GM19468 (cell line): Measurements from ENCODE around the gene TK2.
"Not testable (repeated sequence)": the region's sequence is repeated elsewhere in the genome, so short reads cannot be mapped to it uniquely, and the experiment has no call there.

ENCODE experiments used
- ATAC-seq: cut with Tn5 transposase; IDR thresholded peaks from one replicate; pipeline ENCODE4 v1.9.1; 2021; ENCODE audit warnings: mild to moderate bottlenecking, moderate library complexity, moderate number of reproducible peaks; ENCODE audit not compliant: unreplicated experiment; ENCODE audit errors: extremely low read depth

The TK2 gene

DNA sequence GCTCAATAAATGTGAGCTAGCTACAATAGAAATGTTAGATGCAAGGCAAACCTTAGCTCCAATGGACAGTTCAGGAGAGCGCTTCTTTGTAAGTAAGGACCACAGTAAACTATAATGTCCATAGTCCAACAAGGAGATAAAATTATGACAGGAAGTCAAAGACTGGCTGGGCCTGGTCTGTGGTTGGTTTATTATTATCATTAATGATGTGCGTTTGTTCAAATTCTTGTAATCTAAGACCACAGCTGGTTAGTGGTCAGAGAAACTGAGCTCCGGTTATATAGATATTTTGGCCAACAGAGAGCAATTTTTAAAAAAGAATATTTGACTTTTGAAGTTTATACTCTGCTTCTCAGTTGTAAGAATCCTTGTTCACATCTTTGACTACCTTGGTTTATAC, 24.6 kb upstream of the TK2 start:
- no peak for ATAC-seq

- ATAC-seq = no peak
These were observed 24.2 kb upstream of the TK2 start for GRCh38 chr16:66574081-66574480.

GRCh38 chr16:66572356-66572755, 22.4 kb upstream of the TK2 start:
- ATAC-seq = no peak

DNA sequence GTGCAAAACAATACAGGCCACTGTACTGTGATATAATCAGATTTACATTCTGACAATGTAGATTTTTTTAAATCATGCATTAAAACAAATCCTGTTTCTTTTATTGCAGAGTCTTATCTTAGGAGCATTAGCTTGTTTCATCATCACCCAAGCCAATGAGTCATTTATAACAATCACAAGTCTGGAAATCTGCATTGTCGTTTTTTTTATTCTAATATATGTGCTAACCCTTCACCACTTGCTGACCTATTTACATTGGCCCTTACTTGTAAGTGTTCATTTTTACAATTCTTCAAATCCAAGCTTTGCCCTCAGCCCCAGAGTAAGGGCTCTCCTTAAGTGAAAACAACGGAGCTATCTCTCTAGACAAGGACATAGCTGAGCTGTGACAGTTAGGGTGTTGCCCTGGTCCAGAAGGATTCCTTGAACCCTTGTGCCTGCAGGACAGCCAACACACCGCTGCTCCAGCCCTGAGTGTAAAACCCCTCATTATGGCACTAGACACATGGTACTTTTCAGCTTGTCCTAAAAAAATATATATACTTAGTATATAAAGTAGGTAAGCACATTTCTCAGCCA, 20.0 kb upstream of the TK2 start:
- no peak for ATAC-seq

DNA sequence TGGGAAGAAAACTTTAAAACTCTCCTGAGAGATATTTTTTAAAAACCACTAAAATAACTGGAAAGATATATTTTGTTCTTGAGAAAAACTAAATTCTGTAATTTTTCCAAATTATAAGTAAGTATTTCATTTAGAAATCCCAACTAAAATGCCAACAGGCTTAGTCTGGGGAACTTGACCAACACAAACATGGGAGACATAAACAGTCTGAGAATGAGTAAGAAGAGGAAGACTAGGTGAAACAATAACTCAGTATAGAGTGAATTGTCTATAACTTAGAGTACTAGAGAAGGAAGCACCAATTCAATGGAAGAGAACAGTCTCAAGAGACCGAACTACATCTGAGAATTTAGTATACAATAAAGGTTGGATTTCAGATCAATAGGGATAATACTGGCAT, 19.2 kb upstream of the TK2 start:
- no peak for ATAC-seq

- ATAC-seq = no peak
These were observed 18.4 kb upstream of the TK2 start for GRCh38 chr16:66568355-66568754.

DNA sequence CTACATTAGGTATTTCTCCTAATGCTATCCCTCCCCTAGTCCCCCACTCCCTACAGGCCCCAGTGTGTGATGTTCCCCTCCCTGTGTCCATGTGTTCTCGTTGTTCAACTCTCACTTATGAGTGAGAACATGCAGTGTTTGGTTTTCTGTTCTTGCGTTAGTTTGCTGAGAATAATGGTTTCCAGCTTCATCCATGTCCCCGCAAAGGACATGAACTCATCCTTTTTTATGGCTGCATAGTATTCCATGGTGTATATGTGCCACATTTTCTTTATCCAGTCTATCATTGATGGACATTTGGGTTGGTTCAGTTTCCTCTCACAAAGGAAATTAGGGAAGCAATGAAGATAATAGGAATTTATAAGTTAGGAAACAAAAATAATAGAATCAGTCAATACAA, 17.3 kb upstream of the TK2 start:
- not testable (repeated sequence) for ATAC-seq

DNA sequence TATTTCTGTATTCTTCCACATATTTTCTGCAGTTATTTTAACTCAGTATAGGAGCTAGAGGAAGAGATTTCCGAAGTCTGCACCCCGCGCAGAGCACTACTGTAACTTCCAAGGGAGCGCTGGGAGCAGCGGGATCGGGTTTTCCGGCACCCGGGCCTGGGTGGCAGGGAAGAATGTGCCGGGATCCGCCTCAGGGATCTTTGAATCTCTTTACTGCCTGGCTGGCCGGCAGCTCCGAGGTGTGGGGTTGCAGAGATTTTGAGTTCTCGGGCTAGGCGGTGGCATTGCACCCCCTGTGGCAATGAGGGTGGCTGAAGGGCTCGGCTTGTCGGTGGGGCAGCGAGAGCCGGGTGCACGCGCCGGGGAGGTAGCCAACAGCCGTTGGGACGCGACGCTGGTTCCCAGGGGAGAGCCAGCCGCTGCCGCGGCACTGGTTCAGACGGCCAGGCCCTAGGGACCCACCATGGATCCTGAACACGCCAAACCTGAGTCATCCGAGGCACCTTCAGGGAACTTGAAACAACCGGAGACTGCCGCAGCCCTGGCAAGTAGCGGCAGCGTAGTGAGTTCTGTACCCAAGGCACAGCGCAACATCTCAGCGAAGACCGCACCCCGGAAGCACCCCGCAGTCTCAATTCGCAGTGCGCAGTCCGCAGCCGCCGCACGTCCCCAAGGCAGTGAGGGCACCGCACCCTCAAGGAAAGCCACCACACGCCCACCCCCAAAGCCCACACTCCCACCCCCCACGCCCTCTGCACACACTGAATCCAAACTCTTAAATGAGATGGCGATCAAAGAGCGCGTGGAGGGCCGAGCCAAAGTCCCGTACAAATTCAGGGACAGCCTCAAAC, 16.4 kb upstream of the TK2 start, which contains the start of gene CMTM1:
CMTM1 (plus strand) TSS at position 389 of the 851 bp plus-strand sequence; CDS start at position 464, 75 bp downstream.
- no peak for ATAC-seq

GRCh38 chr16:66563574-66564334, 13.8 kb upstream of the TK2 start:
- ATAC-seq = no peak

DNA sequence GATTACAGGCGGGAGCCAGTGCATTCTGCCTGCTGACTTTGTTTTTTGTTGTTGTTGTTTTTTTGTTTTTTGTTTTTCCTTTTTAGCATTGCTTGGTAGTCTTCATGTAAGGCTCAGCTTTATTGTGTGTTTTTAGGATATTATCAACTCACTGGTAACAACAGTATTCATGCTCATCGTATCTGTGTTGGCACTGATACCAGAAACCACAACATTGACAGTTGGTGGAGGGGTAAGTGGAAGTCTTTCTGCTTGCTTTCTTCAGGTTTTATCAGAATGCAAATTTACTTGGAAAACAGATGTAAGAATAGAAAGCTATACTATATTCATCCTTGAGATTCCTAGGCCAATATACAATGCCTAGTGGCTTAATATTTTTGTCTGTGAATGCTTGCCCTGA, 13.1 kb upstream of the TK2 start:
- ATAC-seq = no peak

GRCh38 chr16:66562409-66562808, 12.5 kb upstream of the TK2 start:
- no peak for ATAC-seq

DNA sequence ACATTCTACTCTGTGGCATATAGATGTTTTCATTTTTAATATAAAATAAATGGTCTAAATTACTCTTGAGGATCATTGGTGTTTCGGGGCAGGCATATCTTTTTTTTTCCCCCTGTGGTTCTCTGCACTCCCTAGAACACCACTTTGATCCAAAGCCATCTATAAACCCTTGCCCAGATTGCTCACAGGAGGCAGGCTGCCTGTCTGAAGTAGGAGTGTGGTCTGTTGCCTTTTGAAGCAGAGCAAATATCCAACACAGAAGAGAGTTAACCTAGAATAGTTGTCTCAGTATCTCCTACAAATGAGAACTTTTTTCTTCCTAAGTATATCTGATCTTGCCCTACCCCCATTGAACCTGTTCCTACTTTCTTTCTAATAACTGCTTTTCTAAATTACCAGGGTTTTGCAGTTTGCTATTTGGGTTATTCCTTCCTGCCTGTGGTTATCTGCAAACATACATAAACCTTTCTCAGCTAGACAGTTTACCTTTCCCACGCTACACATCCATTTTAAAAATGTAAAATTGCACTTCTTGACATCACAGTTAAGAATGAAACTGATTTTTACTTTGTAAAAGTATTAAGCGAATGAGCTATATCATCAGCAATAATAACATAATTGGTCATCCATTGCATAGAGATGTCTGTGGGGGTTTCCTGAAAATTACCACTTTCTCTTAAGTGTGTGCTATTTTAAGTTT, 11.6 kb upstream of the TK2 start:
- no peak for ATAC-seq

- no peak for ATAC-seq
These were observed 10.2 kb upstream of the TK2 start for GRCh38 chr16:66560107-66560506.

- no peak for ATAC-seq
These were observed 4.6 kb upstream of the TK2 start for GRCh38 chr16:66554495-66554894.

DNA sequence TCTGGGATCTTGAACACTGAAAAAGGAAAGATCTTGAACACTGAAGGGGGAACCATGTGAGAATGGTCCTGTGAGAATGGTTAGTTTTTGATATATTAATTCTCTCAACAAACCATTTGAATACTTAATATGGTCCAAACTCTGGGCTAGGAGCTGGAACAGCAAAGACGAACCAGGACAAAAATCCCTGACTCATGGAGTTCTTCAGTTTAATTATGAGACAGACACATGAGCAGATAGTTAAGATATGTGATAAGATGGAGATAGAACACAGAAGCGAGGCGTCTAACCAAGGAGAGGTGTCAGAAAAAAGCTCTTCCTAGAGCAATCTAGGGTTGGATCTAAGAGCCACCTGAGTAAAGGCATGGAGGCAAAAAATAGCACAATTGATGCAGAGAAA, 4.1 kb upstream of the TK2 start:
- no peak for ATAC-seq

- no peak for ATAC-seq
These were observed 3.3 kb upstream of the TK2 start for GRCh38 chr16:66553223-66553622.

- peak; percentile 49 for ATAC-seq
These were observed 2.6 kb upstream of the TK2 start, which contains the start of gene CKLF for GRCh38 chr16:66552286-66553177. Gene CKLF (plus strand): TSS chr16:66552576. CDS start chr16:66552716, 140 bp downstream.

- no peak for ATAC-seq
These were observed 1.9 kb upstream of the TK2 start for GRCh38 chr16:66551788-66552285.

GRCh38 chr16:66551348-66551759, 1.4 kb upstream of the TK2 start:
- no peak for ATAC-seq
